Fibroblast of upper back skin (primary cell): ENCODE data around the gene RNASE2.
A peak's percentile ranks its signal among the peaks of the same experiment; 100 is the strongest.
"Not testable (repeated sequence)": the region's sequence is repeated elsewhere in the genome, so short reads cannot be mapped to it uniquely, and the experiment has no call there.

Experiments
- DNase-seq: peaks from one replicate; pipeline ENCODE4 v3.0.0-alpha.2; 2013

Gene RNASE2

GRCh38 chr14:20954736-20955537 is at the start of gene RNASE2:
RNASE2 (plus strand) TSS chr14:20955487; CDS start chr14:20955772, 285 bp downstream.
- DNase-seq: not testable (repeated sequence)

GRCh38 chr14:20905676-20906075 is 49.6 kb upstream of the RNASE2 start:
- no peak for DNase-seq

GRCh38 chr14:20907214-20907613 is 48.1 kb upstream of the RNASE2 start:
- no peak for DNase-seq

GRCh38 chr14:20910822-20911221 is 44.5 kb upstream of the RNASE2 start:
- not testable (repeated sequence) for DNase-seq

DNA sequence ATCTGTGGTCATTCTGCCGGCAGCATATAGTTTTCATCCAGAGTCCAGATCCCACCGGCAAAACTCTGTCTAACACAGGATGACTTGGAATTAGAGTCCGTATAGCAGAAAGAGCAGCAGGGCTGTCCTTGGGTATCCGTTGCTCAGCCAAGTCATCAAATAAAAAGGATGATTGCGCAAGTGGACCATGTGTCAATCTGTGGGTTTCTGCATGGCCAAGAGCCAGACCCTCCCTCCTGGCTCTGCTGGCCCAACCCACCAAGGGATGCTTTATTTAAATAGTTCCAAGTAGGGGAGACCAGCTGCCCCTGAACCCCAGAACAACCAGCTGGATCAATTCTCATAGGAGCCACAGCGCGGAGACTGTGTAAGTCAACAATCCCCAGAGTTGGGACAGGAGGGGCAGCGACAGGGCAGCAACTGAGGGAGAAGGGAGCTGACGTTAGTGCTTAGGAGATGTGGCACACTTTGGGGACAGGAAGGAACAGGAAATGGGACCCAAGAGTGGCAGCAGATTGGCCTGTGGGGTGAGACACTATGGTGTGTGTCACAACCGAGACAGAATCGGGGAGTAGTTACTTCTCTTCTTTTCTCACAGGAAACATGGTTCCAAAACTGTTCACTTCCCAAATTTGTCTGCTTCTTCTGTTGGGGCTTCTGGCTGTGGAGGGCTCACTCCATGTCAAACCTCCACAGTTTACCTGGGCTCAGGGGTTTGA is 36.1 kb upstream of the RNASE2 start:
- DNase-seq: not testable (repeated sequence)

GRCh38 chr14:20923766-20924297 is 31.5 kb upstream of the RNASE2 start:
- not testable (repeated sequence) for DNase-seq

- DNase-seq: no peak
Measured at GRCh38 chr14:20934148-20934762, 21.0 kb upstream of the RNASE2 start.

DNA sequence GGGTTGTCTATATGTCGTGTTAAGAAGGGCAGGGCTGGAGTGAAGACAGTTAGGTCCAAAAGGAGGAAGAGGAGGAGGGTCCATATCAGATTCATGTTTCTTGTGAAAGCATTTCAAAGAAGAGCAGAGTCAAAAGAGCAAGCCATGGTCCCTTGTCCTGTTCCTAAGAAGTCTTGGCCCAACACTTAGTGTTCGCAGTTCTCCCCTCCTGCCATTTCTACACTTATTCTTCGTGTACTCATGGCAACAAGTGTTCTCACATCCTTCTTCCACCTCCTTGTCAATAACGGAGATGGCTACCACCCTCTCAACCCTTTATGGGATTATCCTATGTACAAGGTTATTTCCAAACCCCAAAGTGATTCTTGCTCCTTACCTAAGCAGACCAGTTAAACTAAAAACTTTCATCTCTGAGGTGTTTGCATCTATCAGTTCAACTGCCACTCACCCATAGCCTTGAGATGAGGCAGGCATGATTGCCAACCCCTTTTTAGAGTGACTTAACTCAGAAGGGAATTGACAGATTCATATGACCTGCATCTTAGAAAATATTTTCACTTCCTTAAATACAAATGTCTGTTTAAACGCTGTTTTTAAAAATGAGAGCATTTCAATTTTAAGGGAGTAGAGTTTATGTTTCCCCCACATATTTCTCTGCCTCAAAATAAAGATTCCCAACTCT is 19.8 kb upstream of the RNASE2 start:
- DNase-seq: no peak

DNA sequence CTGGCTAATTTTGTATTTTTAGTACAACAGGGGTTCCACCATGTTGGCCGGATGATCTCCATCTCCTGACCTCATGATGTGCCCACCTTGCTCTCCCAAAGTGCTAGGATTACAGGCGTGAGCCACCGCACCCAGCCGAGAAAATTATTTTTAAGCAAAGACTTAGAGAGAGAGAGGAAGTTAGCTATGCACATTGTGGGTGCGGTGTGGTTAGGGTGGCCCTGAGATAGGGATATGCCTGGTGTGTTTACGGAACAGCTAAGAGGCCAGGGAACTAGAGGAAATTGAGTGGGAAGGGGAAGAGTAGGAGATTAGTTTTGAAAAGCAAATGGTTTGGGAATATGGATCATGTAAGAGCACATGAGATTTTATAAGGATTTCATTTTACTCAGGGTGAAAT is 10.1 kb upstream of the RNASE2 start:
- DNase-seq: not testable (repeated sequence)

DNA sequence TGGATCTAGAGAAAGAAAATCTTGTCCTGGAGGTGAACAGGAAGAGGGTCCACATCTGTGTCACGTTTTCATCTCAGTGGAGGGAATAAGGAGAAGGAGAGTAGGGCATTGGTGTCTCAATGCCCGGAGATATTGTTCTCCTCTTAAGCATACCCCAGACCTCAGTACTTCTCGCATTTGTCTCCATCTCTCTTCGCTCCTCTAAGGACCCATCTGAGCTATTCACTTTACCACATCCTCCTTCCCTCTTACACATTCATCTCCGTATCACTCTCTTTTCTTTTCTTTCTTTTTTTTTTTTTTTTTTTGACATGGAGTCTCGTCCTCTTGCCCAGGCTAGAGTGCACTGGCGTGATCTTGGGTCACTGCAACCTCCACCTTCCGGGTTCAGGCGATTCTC is 8.6 kb upstream of the RNASE2 start:
- DNase-seq: not testable (repeated sequence)

DNA sequence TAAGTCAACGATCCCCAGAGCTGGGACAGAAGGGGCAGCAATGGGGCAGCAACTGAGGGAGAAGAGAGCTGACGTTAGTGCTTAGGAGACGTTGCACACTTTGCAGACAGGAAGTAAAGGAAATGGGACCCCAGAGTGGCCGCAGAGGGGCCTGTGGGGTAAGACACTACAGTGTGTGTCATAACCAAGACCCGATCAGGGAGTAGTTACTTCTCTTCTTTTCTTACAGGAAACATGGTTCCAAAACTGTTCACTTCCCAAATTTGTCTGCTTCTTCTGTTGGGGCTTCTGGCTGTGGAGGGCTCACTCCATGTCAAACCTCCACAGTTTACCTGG is 219 bp downstream of the RNASE2 start:
- DNase-seq: not testable (repeated sequence)

DNA sequence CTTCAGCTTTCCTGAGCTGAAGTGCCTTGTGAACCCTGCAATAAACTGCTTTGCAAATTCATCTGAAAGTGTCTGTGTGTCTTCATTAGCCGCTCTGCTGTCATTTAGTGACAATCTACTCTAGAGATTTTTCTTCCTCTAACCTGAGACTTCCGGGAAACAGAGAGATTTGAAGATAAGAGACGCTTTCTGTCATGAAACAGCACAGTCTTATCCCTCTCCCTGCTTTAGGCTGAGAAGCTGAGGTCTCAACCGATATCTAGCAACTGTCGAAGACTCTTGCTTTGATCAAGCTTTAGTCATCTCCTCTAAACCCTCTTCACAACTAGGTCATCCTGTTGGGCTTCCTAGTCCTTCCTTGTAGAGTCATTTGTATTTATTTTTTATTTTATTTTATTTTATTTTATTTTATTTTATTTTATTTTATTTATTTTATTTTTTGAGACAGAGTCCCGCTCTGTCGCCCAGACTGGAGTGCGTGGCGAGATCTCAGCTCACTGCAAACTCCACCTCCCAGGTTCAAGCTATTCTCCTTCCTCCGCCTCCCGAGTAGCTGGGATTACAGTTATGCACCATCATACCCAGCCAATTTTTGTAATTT is 1.2 kb downstream of the RNASE2 start:
- no peak for DNase-seq

GRCh38 chr14:20958946-20959345 is 3.7 kb downstream of the RNASE2 start:
- DNase-seq: not testable (repeated sequence)

GRCh38 chr14:20969336-20969735 is 14.0 kb downstream of the RNASE2 start:
- DNase-seq: no peak

DNA sequence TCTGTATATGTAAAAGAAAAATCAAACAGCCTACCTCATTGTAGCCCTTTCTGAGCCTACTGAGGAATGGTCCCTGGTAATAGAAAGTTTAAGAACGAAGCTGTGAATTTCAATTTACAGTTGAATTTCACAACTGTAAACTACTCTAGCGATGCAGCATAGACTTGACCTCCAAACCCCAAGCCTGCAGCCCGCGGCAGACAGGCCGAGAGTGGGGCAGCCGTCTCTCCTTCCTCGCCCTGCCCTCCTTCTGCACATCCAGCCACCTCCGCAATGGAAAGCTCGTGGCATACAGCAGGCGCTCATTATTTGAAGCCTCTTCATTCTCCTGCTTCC is 15.3 kb downstream of the RNASE2 start:
- DNase-seq: no peak

DNA sequence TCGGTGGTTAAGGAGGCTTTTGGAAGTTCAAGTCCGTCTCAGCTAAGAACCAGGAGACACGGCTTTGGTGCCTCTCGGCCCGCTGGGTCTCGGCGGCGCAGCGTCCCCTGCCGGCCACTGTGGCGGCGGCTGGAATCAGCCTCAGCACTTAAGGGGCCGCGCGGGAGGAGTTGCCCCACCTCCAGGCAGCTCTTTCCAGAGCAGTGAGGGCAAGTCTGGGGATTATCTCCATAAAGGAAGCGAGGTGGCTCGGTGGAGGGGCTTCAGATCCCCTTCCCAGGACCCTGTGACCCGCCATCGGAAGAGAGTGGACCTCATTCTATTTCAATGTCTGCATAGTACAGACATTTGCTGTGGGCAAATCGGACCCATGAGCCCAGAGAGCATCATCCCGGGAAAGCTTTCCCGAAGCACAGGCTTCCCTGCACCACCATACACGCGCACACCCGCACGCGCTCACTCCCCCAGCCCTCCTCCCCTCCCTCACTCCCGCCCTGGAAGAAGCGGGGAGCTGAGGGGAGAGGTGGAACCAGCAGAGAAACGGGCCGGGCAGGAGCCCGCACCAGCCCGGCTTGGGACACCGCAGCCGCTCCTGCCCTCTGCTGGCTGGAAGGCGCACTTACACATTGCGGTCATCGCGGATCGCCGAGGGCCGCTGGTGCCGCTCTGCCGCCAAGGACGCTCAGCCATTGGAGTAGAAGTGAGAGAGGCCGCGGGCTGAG is 15.9 kb downstream of the RNASE2 start:
- DNase-seq: peak; percentile 84

GRCh38 chr14:20971705-20972021 is 16.4 kb downstream of the RNASE2 start:
- no peak for DNase-seq

GRCh38 chr14:20973501-20973900 is 18.2 kb downstream of the RNASE2 start:
- DNase-seq: no peak

- DNase-seq: no peak
Measured at GRCh38 chr14:20976291-20976690, 21.0 kb downstream of the RNASE2 start.

- DNase-seq: no peak
Measured at GRCh38 chr14:20978687-20979086, 23.4 kb downstream of the RNASE2 start.

DNA sequence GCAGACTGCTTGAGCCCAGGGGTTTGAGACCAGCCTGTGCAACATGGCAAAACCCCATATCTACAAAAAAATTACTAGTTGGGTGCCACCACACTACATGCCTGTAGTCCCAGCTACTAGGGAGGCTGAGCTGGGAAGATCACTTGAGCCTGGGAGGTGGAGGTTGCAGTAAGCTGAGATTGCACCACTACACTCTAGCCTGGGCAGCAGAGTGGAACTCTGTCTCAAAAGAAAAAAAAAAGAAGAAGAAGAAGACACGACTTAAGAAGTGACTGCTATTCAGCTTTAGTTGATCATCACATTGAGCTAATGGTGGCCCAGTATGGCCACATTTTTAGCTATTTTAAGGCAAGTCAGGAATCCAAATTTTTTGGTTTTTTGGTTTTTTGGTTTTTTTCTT is 25.6 kb downstream of the RNASE2 start:
- DNase-seq: no peak
